A673 (cell line): ENCODE results near the gene SCAMP5. TPM values are rescaled to one million over a fixed set of nuclear protein-coding genes. Genes with fewer than 3 reads are reported as not detected.

Experiments used
- BruUV-seq: library from RNA; stranded (reverse); fragments of 400-500 nt; replicated peaks from 2 replicates; lab custom pipeline; 2021; lab: Mats Ljungman, UMichigan
- CTCF ChIA-PET: fragments of 300-600 bp; sonication (Branson Sonifier 250); formaldehyde crosslinking; loops from one replicate; lab custom pipeline; 2022; ENCODE audit warnings: antibody characterized with exemption; lab: Charles Lee
- POLR2A ChIA-PET: fragments of 300-600 bp; sonication (Branson Sonifier 250); formaldehyde crosslinking; loops from one replicate; lab custom pipeline; 2022; ENCODE audit warnings: antibody characterized with exemption; ENCODE audit not compliant: low non-redundant PET; lab: Charles Lee
- DNase-seq: peaks from one replicate; pipeline ENCODE4 v3.0.0-alpha.2; 2015; ENCODE audit warnings: low spot score
- H3K27ac ChIP-seq: fragments of 200-600 bp; sonication (generic); 2 replicates; pipeline ENCODE4 v1.5.1; 2016; ENCODE audit warnings: mixed run types, low read depth, mild to moderate bottlenecking, mixed read lengths, antibody characterized with exemption, low read length; ENCODE audit not compliant: poor library complexity, severe bottlenecking
- H3K27me3 ChIP-seq: fragments of 200-600 bp; sonication (generic); replicated peaks from 2 replicates; pipeline ENCODE4 v1.6.1; 2017; ENCODE audit warnings: mixed run types, low read depth, mild to moderate bottlenecking, mixed read lengths, antibody characterized with exemption, low read length; ENCODE audit not compliant: insufficient read depth, poor library complexity
- H3K36me3 ChIP-seq: fragments of 200-600 bp; sonication (generic); 2 replicates; pipeline ENCODE4 v1.6.1; 2016; ENCODE audit warnings: mixed run types, mild to moderate bottlenecking, mixed read lengths, antibody characterized with exemption, low read length; ENCODE audit not compliant: insufficient read depth, poor library complexity, severe bottlenecking
- H3K4me1 ChIP-seq: fragments of 200-600 bp; sonication (generic); 2 replicates; pipeline ENCODE4 v1.6.1; 2017; ENCODE audit warnings: mixed run types, mild to moderate bottlenecking, mixed read lengths, antibody characterized with exemption, low read length; ENCODE audit not compliant: insufficient read depth, poor library complexity, severe bottlenecking
- H3K4me3 ChIP-seq: fragments of 200-600 bp; sonication (generic); 2 replicates; pipeline ENCODE4 v1.5.1; 2016; ENCODE audit warnings: low read depth, mixed run types, mild to moderate bottlenecking, mixed read lengths, low read length; ENCODE audit not compliant: poor library complexity, severe bottlenecking
- H3K9me3 ChIP-seq: fragments of 200-600 bp; sonication (generic); 2 replicates; pipeline ENCODE4 v1.6.1; 2016; ENCODE audit warnings: mixed run types, low read depth, mild to moderate bottlenecking, mixed read lengths, antibody characterized with exemption, low read length; ENCODE audit not compliant: poor library complexity, severe bottlenecking
- CTCF ChIP-seq: fragments of 300-800, 200-600 bp; sonication (generic); conservative IDR thresholded peaks from 2 replicates; pipeline ENCODE4 v1.5.1; 2017; ENCODE audit warnings: low read depth, mild to moderate bottlenecking, antibody characterized with exemption, low read length, moderate library complexity, mixed read lengths
- EZH2 ChIP-seq: fragments of 200-600 bp; sonication (generic); IDR thresholded peaks from 2 replicates; pipeline ENCODE4 v1.6.1; 2017; ENCODE audit warnings: borderline replicate concordance, low read depth, mild to moderate bottlenecking, mixed read lengths, antibody characterized with exemption, low read length; ENCODE audit not compliant: poor library complexity, severe bottlenecking
- intact Hi-C: fragments of 100-400 bp; cut with micrococcal nuclease; formaldehyde crosslinking; loops from one replicate; pipeline ENCODE4 v1.10.0; 2022; ENCODE audit not compliant: unreplicated experiment
- total RNA-seq: library from RNA; stranded (reverse); gene quantifications from 2 replicates; pipeline ENCODE4 v1.2.3, GENCODE V29; 2021

The SCAMP5 gene
- total RNA-seq, 1 experiment from 2014 or later = 3.8 TPM

GRCh38 chr15:75034615-75035014, 39.3 kb downstream of the SCAMP5 start:
- no peaks in the 10 kb centered on the region for H3K27me3 ChIP-seq
- intact Hi-C loops = no loop called here
- H3K4me1 ChIP-seq = peaks cover 31% of the 10 kb centered on the region
- no peak overlapping the region for H3K4me3 ChIP-seq
- H3K36me3 ChIP-seq = no peaks in the 10 kb centered on the region
- no peaks in the 10 kb centered on the region for H3K9me3 ChIP-seq
- DNase-seq = no peak
- BruUV-seq = no TSS peak
- CTCF ChIA-PET = no interaction called here
- H3K27ac ChIP-seq = no peak overlapping the region
- no peak for TF ChIP-seq CTCF
- no peak for TF ChIP-seq EZH2
- POLR2A ChIA-PET = no interaction called here

- DNase-seq = no peak
- CTCF ChIA-PET = no interaction called here
- BruUV-seq = no TSS peak
These were observed 40.9 kb downstream of the SCAMP5 start for GRCh38 chr15:75036212-75036616.

GRCh38 chr15:75037685-75038084, 42.3 kb downstream of the SCAMP5 start:
- no peaks in the 10 kb centered on the region for H3K36me3 ChIP-seq
- TF ChIP-seq EZH2 = no peak
- TF ChIP-seq CTCF = no peak
- ChIA-PET POLR2A (no interaction called here), CTCF (no interaction called here)
- DNase-seq = no peak
- H3K4me1 ChIP-seq = peaks cover under 1% of the 10 kb centered on the region
- no peaks in the 10 kb centered on the region for H3K27me3 ChIP-seq
- BruUV-seq = no TSS peak
- no peak overlapping the region for H3K4me3 ChIP-seq
- no peaks in the 10 kb centered on the region for H3K9me3 ChIP-seq
- intact Hi-C loops = no loop called here
- no peak overlapping the region for H3K27ac ChIP-seq

More at GRCh38 chr15:75036212-75036616, 40.9 kb downstream of the SCAMP5 start:
- no peaks in the 10 kb centered on the region for H3K27me3 ChIP-seq
- intact Hi-C loops = no loop called here
- no peaks in the 10 kb centered on the region for H3K36me3 ChIP-seq
- TF ChIP-seq EZH2 = no peak
- TF ChIP-seq CTCF = no peak
- no peaks in the 10 kb centered on the region for H3K9me3 ChIP-seq
- H3K27ac ChIP-seq = no peak overlapping the region
- peaks cover 16% of the 10 kb centered on the region for H3K4me1 ChIP-seq
- no peak overlapping the region for H3K4me3 ChIP-seq
- POLR2A ChIA-PET = no interaction called here
